ENCODE results near the gene LTC4S.
A peak's percentile ranks its signal among the peaks of the same experiment; 100 is the strongest.
"Not testable (repeated sequence)": the region's sequence is repeated elsewhere in the genome, so short reads cannot be mapped to it uniquely, and the experiment has no call there.

The LTC4S gene, protein sequence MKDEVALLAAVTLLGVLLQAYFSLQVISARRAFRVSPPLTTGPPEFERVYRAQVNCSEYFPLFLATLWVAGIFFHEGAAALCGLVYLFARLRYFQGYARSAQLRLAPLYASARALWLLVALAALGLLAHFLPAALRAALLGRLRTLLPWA

DNA sequence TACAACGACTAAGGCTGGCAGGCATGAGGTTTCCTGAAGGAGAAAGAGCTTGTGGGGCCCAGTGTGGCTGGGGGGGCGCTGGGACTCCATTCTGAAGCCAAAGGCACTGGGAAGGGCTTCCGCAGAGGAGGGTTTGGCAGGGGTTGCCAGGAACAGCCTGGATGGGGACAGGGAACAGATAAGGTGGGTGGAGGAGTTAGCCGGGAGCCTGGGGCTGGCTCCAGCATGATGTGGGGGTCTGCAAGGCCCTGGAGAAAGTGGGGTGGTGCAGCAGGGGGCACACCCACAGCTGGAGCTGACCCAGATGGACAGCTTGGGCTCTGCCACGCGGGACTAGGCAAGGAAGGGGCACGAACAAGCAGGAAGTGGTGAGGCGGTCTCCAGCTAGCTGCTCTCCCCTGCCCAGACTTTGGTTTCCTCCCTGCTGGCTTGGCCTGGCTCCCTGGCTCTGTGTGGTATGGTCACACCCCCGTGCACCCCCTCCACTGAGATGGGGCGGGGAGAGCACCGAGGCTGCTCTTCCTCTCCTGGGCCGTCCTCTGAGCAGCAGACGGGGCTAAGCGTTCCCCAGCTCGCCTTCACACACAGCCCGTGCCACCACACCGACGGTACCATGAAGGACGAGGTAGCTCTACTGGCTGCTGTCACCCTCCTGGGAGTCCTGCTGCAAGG lies at the start of gene LTC4S:
Gene LTC4S, plus strand, starts transcription at position 519 of the 672 bp plus-strand sequence. Its CDS starts 95 bp downstream, at position 614.
- DNase-seq (ENCODE audit: extremely low spot score, insufficient read length, low read depth) = no peak
- FAIRE-seq = peak; percentile 64

DNA sequence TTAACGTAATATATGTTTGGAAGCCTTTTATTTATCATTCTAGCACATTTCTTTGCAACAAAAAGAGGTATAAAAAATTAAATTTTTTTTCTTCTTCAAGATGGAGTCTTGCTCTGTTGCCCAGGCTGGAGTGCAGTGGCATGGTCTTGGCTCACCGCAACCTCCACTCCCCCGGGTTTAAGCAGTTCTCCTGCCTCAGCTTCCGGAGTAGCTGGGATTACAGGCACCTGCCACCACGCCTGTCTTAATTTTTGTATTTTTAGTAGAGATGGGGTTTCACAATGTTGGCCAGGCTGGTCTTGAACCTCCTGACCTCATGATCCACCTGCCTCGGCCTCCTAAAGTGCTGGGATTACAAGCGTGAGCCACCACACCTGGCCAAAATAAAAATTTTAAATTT lies 49.7 kb upstream of the LTC4S start:
- DNase-seq (ENCODE audit: extremely low spot score, insufficient read length, low read depth); FAIRE-seq: not testable (repeated sequence)

DNA sequence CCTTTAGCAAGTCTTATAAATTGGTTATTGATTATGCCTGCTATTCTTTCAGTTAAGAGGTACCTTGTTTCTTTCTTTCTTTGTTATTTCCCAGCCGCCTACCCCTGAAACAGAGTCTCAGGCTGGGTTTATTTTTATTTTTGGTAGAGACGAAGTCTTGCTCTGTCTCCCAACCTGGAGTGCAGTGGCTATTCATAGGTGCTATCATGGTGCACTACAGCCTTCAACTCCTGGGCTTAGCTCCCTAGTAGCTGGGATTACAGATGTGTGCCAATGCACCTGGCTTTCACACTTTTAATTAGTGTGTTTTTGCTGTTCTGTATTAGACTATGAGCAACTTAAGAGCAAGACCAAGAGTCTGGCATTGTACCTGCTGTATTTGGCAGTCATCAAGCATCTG lies 46.9 kb upstream of the LTC4S start:
- no peak for FAIRE-seq

DNA sequence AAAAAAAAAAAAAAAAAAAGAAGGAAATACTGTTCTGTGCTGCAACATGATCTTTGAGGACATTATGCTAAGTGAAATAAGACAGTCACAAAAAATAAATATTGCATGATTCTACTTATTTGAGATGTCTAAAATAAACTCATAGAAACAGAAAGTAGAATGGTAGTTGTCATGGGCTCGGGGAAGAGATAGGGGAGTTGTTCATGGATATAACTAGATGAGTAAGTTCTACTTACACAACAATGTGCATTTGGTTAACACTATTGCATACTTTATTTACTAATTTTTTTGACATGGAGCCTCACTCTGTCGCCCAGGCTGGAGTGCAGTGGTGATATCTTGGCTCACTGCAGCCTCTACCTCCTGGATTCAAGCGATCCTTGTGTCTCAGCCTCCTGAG lies 46.0 kb upstream of the LTC4S start:
- DNase-seq (ENCODE audit: extremely low spot score, insufficient read length, low read depth) (no peak), FAIRE-seq (no peak)

More for the DNA sequence above, 46.9 kb upstream of the LTC4S start:
- DNase-seq (ENCODE audit: extremely low spot score, insufficient read length, low read depth) = no peak

DNA sequence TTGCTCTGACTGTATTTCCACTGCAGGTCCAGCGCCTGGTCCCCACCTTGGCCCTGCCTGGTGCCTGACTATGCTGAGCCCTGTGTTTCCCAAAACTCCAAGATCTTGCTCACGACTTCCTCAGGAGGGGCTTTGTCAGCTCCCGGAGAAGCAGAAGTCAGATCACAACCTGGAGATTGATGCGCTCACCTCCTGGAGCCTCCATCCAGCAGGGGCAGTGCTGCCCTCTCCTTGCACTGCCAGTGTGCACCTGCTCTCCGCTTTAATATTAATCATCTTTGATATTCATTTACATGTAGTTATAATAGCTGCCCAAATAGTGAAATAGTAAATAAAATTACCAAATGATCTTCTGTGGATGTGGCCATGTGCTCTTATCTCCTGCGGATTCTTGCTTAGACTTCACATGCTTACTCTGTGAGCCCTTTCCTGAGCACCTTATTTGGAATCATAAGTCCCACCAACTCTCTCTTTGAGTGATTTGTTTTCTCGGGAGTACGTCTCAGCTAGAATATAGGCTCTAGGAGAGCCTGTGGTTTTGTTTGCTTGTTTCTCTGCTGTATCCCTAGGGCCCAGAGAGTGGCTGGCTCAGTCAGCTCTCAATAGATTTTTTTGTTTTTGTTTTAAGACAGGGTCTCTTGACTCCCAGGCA lies 43.8 kb upstream of the LTC4S start:
- no peak for DNase-seq (ENCODE audit: extremely low spot score, insufficient read length, low read depth)
- no peak for FAIRE-seq

DNA sequence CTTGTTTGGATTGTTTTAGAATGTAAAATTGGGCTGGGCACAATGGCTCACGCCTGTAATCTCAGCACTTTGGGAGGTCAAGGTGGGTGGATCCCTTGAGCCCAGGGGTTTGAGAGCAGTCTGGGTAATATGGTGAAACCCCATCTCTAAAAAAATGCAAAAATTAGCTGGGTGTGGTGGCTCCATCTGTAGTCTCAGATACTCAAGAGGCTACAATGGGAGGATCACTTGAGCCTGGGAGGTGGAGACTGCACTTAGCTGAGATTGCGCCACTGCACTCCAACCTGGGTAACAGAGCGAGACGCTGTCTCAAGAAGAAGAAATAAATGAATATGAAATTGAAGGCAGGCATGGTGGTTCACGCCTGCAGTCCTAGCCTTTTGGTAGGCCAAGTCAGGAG lies 39.8 kb upstream of the LTC4S start:
- no peak for DNase-seq (ENCODE audit: extremely low spot score, insufficient read length, low read depth)
- FAIRE-seq = no peak

DNA sequence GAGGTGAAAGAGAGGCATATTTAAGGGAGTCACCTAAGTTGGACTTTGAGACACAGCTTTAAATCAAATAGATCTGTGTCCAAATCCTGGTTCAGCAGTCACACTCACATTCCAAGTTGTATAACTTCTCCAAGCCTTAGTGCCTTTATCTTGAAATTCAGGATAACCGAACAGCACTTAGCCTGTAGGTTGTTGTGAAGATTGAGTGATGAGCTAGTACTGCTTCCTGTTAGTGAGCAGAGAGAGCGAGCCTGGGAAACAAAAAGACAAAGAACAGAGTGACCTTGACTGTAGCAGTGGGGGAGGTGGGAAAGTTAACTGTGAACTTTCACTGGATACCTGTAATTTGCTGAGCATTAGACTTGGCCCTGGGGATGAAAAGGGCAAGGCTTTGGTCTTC lies 38.8 kb upstream of the LTC4S start:
- no peak for FAIRE-seq
- DNase-seq (ENCODE audit: extremely low spot score, insufficient read length, low read depth) = no peak

DNA sequence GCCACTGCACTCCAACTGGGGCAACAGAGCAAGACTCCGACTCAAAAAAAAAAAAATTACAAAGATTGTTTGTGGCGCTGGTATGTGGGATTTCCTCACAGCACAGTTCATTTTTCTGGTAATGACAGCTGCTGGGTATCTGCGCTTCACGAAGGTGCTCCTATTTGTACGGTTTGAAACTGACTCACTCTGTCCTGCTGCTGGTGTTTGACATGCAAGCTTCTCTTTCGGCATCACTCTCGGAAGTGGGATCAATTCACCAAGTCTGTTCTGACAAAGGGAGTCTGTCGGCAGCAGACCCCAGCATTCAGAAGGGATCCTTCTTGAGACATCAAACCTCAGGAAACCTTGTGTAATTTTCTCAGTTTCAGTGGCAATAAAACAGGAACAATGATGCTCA lies 34.8 kb upstream of the LTC4S start:
- FAIRE-seq (no peak), DNase-seq (ENCODE audit: extremely low spot score, insufficient read length, low read depth) (no peak)

DNA sequence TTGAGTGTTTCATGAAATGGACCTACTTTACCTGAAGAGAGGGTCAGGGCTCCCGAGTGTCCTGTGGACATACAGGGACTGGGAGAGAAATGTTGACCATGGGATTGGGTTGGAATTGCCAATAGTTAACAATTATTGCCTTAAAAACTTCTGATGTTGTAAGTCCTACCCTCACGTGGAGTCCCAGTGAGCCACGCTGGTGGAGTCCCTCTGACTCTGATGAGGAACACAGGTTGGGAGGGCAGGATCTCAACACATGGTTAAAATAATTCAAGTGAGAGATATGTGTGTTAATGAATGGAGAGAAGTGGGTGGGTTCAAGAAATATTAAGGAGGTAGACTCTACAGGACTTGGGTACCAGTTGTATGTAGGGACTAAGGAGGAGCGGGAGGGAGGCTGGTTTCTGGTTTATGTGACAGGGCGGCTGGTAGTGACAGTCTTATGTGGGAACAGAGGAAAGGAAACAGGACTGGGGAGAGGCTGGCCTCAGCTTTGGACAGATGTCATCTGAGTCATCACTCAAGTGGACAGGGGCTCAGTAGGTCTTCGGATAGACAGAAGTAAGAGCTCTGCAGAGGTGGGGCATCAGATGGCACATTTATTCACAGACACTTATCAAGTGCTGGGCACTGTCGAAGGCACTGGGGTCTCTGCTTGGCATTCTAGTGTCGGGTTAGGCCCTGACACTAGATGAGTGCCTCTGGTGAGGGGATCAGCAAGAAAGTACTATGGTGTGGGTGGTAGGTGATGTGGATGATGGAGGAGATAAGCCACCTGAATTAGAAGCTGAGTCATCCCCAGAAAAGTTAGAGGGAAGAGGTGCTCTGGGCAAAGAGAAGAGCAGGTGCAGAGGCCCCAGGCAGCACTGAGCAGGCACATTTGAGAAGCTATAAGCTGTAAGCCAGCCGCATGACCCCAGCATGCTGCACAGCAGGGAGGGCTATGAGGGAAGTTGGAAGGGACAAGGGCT lies 33.9 kb upstream of the LTC4S start:
- no peak for DNase-seq (ENCODE audit: extremely low spot score, insufficient read length, low read depth)
- FAIRE-seq = no peak

DNA sequence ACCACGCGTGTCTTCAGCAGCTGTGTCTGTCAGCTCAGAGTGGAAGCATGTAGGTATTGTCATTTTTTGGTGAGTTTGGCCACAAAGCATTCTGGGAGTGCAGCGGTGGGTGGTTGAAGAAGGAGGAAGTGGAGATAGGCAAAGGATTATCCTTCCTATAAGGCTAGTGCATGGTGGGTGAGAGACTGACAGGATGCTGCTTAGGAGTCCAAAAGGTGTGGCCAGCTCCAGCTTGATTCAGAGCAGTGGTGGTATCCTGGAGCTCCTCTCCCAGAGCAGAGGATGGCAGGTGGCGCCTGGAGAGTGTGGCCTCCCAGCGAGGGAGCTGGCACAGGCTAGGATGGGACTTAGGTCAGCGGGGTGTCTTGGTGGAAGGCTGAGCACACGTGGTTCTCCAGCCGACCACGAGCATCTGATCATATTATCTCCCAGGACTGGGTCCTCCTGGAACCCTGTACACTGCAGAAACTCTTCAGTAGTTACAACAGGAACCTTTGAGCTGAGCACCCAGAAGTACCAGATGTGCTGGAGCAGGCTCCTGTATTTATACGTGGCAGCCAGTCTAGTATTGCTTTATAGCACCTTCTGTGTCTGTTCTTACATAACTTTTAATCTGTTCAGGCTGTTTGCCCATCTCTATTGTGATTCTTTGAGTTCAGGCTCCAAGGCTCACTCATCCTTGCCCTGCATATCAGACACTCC lies 31.6 kb upstream of the LTC4S start:
- FAIRE-seq (peak; percentile 54), DNase-seq (ENCODE audit: extremely low spot score, insufficient read length, low read depth) (no peak)

DNA sequence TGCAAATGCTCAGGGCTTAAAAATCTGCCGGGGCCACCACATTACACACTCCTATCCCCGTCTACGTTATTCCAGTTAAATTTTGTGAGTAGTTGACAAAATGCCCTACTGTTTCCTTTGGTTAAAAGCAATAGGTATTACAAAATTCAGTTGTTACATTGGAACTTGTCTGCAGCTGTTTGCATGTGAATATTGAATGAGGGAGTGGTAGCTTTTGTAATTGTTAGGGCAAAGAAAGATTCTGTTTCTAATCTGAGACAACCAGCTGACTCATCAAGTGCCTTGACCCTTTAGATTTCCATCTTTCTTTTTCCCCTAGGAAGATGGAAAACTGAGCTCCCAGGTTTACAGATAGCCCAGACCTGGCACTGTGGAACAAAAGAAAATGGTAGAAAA lies 31.0 kb upstream of the LTC4S start:
- no peak for DNase-seq (ENCODE audit: extremely low spot score, insufficient read length, low read depth)
- FAIRE-seq = no peak

DNA sequence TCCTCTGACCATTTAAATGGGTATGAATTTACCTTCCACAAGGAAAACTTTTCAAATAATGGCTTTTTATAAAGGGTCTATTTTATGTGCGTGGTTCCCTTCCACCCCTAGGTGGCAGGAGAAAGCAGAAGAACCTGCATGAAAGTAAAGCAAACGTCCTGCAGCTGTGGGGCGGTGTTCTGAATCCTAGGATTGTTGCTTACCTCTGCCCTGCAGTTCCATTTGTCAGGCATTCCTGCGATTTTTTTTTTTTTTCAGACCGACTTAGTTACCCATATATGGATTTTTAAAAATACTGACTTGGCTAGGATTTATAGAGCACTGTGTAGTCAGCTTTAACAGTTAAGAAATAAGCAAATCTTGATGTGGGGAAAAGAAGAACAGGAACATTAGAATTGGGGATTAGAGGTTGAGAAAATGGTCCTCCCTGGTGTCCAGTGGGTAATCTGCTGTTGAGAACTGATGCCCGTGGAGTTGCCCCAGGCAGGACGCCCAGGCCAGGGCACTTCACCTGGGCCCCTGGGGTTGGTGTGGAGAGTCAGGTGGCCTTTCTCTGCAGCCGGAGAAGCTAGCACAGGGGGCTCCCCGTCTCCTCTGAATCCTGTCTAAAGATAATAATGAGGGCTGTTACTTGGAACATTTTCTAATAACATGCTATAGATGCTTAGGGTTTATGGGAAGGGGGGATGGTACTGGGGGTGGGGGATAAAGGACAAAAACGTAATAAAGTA lies 30.4 kb upstream of the LTC4S start:
- FAIRE-seq = peak; percentile 80

DNA sequence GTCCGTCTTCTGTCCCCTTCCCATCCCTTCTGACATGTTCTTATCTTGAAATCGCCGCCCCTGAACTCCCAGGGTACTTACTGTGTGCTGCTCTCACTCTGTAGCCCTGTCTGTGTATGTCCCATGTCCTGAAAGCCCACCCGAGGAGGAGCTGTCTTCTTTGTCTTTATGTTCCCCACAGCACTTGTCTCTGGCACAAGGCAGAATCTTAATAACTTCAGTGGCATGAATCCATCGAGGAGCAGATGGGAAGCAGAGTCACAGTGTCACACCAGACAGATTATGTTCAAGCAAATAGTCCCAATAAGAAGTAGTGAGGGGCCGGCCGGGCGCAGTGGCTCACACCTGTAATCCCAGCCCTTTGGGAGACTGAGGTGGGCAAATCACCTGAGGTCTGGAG lies 29.7 kb upstream of the LTC4S start:
- DNase-seq (ENCODE audit: extremely low spot score, insufficient read length, low read depth) (no peak), FAIRE-seq (no peak)

More for the DNA sequence above, 30.4 kb upstream of the LTC4S start:
- DNase-seq (ENCODE audit: extremely low spot score, insufficient read length, low read depth) = peak; percentile 37

DNA sequence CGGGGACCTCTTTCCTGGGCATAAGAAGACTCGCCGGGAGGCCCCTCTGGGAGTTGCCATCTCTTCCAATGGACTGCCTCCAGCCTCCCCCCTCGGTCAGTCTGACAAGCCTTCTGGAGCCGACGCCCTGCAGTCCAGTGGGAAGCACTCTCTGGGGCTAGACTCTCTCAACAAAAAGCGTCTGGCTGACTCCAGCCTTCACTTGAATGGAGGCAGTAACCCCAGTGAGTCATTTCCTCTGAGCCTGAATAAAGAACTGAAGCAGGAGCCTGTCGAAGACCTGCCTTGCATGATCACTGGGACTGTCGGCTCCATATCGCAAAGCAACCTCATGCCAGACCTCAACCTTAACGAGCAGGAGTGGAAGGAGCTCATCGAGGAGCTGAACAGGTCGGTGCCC lies 28.4 kb upstream of the LTC4S start:
- no peak for DNase-seq (ENCODE audit: extremely low spot score, insufficient read length, low read depth)
- FAIRE-seq = no peak

DNA sequence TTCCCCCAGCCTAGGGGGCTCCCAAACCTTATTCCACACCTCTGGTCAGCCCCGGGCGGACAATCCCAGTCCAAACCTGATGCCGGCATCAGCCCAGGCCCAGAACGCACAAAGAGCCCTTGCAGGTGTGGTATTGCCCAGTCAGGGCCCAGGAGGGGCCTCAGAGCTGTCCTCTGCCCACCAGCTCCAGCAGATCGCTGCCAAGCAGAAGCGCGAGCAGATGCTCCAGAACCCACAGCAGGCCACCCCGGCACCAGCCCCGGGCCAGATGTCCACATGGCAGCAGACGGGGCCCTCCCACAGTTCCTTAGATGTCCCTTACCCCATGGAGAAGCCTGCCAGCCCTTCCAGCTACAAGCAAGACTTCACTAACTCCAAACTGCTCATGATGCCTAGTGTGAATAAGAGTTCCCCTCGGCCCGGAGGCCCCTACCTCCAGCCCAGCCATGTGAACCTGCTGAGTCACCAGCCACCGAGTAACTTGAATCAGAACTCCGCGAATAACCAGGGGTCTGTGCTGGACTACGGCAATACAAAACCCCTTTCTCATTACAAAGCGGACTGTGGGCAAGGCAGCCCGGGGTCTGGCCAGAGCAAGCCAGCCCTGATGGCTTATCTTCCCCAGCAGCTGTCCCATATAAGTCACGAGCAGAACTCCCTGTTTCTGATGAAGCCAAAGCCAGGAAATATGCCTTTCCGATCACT lies 27.6 kb upstream of the LTC4S start:
- FAIRE-seq (no peak), DNase-seq (ENCODE audit: extremely low spot score, insufficient read length, low read depth) (no peak)

DNA sequence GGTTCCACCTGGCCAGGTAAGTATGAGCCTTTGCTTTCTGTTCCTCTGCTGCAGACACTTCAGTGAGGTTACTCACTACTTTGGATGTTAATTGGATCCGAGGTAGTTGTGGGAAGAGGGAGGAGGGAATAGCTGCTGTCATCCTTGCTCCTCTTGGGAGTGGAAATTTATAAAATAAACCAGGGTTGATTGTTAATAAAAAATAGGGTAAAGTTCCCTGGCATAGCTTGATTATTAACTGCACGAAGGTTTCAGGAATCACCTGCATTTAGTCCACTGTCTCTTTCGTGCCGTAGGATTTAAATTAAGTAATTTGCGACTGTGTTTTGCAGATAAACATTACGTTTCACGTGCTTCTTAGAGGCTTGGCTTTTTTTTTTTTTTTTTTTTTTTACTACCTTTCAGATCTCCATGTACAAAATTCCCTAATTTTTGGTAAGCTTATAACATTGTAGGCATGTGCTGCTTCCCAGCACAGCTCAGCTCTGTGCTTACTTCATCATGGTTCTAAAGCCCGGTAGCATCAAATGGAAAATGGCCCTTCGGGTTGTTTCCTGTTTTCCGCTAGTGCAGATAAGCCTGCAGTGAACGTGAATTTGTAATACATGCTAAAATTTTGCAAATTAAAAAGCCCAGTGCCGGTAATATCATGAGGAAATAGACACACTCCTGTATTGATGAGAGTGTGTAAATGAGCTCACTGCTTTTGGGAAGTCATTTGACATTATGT lies 26.9 kb upstream of the LTC4S start:
- DNase-seq (ENCODE audit: extremely low spot score, insufficient read length, low read depth) = no peak
- no peak for FAIRE-seq

DNA sequence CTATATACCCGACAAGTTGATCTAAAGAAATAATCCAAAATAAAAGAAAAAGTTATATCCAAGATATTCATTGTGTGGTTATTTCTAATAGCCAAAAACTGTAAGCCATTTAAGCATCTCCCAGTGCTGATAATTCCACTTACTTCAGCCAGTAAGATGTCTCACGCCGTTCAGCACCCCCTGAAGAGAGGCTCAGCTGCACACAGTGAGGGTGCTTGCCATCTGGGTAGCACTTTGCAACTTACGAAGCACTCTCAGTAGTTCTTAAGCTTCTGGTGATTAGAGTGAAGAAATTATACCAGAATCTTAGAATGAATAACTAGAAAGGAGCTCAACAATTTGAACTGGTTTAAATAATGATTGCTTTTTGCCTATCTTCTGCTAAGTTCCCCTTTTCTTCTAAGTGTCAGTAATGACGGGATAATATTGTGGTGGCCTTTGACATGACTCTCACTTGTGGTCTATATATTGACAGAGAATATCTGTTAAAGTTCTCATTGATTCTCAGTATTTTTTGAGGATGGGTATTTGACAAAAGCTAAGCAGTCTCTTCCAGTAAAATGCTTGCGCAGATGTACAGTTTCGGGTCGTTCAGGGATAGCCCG lies 26.2 kb upstream of the LTC4S start:
- DNase-seq (ENCODE audit: extremely low spot score, insufficient read length, low read depth) (no peak), FAIRE-seq (no peak)

All from GM18507 (cell line).